Adrenal gland (tissue), 5 donors: Measurements from ENCODE around the gene CACNA1C.

ENCODE experiments used
- CTCF ChIP-seq, 6 experiments: fragments of 450-650 bp in 4 of 6; fragments of 200-600 bp in 2 of 6; sonication (generic) in 1 of 6; IDR thresholded peaks; 1 replicate in 5 of 6; 2 replicates in 1 of 6; pipeline versions ENCODE4 v1.5.1 to v1.8.0; 2016 to 2021; ENCODE audit warnings: antibody characterized with exemption in 6 of 6, mild to moderate bottlenecking in 2 of 6, moderate library complexity in 1 of 6
- POLR2A ChIP-seq, 2 donors: fragments of 450-650 bp; IDR thresholded peaks; one replicate each; pipeline ENCODE4 v1.6.1; 2017; ENCODE audit warnings: antibody characterized with exemption in 2 of 2, mild to moderate bottlenecking in 2 of 2, moderate library complexity in 1 of 2
- donor health status: DM: no; HTN: no; CAD: no.

GRCh38 chr12:2083008-2083407 is 30.2 kb downstream of the CACNA1C start:
- TF ChIP-seq POLR2A (IDR thresholded peaks at IDR 0.05): no peak
- no peak for TF ChIP-seq CTCF (IDR thresholded peaks at IDR 0.05)
